Stimulated activated CD8-positive, alpha-beta memory T cell treated with anti-CD3 and anti-CD28 coated beads, Interleukin-15, amount 100 ng/mL, for 24 hours (primary cell): Measurements from ENCODE around the gene GTF2F2.

Experiments
- DNase-seq: peaks from one replicate; pipeline ENCODE4 v3.0.0-alpha.2; 2020; ENCODE audit warnings: low read depth

GTF2F2 gene

GRCh38 chr13:45301263-45301662 is 181.0 kb downstream of the GTF2F2 start:
- DNase-seq, result no peak

- no peak for DNase-seq
Observed at GRCh38 chr13:45302507-45302906, 182.2 kb downstream of the GTF2F2 start.

GRCh38 chr13:45303026-45303425 is 182.7 kb downstream of the GTF2F2 start:
- DNase-seq, result no peak

GRCh38 chr13:45303866-45304265 is 183.6 kb downstream of the GTF2F2 start:
- no peak for DNase-seq

GRCh38 chr13:45305079-45305478 is 184.8 kb downstream of the GTF2F2 start:
- DNase-seq, result no peak

- DNase-seq, result no peak
Observed at GRCh38 chr13:45306966-45307365, 186.7 kb downstream of the GTF2F2 start.

GRCh38 chr13:45310341-45311131 is 190.2 kb downstream of the GTF2F2 start:
- no peak for DNase-seq

GRCh38 chr13:45314822-45315221 is 194.5 kb downstream of the GTF2F2 start:
- DNase-seq, result no peak

GRCh38 chr13:45315520-45316167 is 195.3 kb downstream of the GTF2F2 start:
- no peak for DNase-seq

GRCh38 chr13:45316338-45316737 is 196.0 kb downstream of the GTF2F2 start:
- no peak for DNase-seq

- DNase-seq, result no peak
Observed at GRCh38 chr13:45316996-45317395, 196.7 kb downstream of the GTF2F2 start.

GRCh38 chr13:45320876-45321629 is 200.7 kb downstream of the GTF2F2 start:
- no peak for DNase-seq

- DNase-seq, result no peak
Observed at GRCh38 chr13:45325806-45326205, 205.5 kb downstream of the GTF2F2 start.

GRCh38 chr13:45327253-45327955 is 207.1 kb downstream of the GTF2F2 start:
- no peak for DNase-seq

- DNase-seq, result no peak
Observed at GRCh38 chr13:45328661-45329111, 208.4 kb downstream of the GTF2F2 start.

- DNase-seq, result no peak
Observed at GRCh38 chr13:45331123-45331619, 210.9 kb downstream of the GTF2F2 start.

- no peak for DNase-seq
Observed at GRCh38 chr13:45331692-45332035, 211.4 kb downstream of the GTF2F2 start.

GRCh38 chr13:45332036-45332830 is 211.9 kb downstream of the GTF2F2 start:
- DNase-seq, result no peak

- DNase-seq, result no peak
Observed at GRCh38 chr13:45332831-45333219, 212.5 kb downstream of the GTF2F2 start.

GRCh38 chr13:45333251-45333976 is 213.1 kb downstream of the GTF2F2 start:
- no peak for DNase-seq
